SK-MEL-5 (cell line): ENCODE data around the gene ADAM22. TPM values are rescaled to one million over a fixed set of nuclear protein-coding genes. Genes with fewer than 3 reads are reported as not detected.

Source experiments
- DNase-seq: peaks from one replicate; pipeline ENCODE4 v3.0.0-alpha.2; 2016; ENCODE audit warnings: low read depth, low spot score
- in situ Hi-C: cut with HindIII; loops from 2 replicates; pipeline ENCODE4 v1.10.0; 2016; ENCODE audit warnings: low sequenced_read_pairs, high pct_unique_total_duplicates, low pct_unique_long_range_greater_than_20kb
- total RNA-seq: library from RNA; depleted of rRNA; stranded (reverse); fragments of >200 nt; shearing (Covaris generic); gene quantifications from 2 replicates; pipeline ENCODE4 v1.2.3, GENCODE V29; 2014

ADAM22 gene
- total RNA-seq, 1 experiment from 2014 or later = 5.2 TPM

- in situ Hi-C loops = no loop called here
- no peak for DNase-seq
Observed at GRCh38 chr7:88172842-88173241, 238.8 kb downstream of the ADAM22 start.

- DNase-seq = no peak
- in situ Hi-C loops = no loop called here
Observed at GRCh38 chr7:88176190-88176589, 242.1 kb downstream of the ADAM22 start.

DNA sequence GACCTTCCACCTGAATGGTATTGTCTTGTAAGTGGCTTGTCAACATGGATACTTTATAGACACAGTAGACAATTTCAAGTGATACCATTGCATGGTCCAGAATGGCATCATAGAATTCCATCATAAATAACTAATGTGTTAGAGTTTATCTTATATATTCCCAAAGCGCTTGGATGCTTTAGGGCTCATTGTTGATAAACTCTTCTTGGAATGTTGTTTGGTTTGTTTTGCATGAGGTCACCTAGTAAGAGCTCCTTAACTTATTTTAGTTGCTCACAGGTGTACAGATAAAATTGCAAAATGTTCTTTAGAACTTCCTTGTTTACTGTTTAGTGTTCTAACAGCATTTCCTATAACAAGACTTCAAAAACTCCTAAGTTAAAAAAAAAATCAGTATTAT lies 249.0 kb downstream of the ADAM22 start:
- in situ Hi-C loops = no loop called here

DNA sequence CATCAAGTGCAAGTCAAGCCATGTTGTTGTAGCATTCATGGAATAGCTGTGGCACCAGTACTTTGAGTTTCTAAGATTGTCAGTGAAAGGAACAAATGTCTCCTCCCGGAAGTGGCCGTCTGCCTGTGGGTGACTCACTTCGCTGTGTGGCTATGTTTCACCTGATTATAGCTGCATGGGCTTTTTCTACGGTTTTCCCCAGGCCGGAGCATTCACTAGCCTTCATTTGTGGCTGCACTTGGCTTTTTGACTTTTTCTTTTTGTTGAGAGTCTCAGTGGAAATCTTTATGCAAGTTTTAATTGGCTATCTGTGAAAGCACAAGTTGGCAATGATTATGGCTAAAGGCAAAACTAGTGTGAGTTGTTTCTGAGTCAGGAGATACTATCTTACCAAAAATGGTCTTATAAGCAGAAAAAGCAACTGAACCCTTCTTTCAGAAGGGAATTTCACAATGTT lies 250.8 kb downstream of the ADAM22 start:
- in situ Hi-C loops = no loop called here

More for the DNA sequence above, 249.0 kb downstream of the ADAM22 start:
- DNase-seq = no peak

GRCh38 chr7:88185650-88186049 lies 251.6 kb downstream of the ADAM22 start:
- in situ Hi-C loops = no loop called here
- DNase-seq = no peak

More for the DNA sequence above, 250.8 kb downstream of the ADAM22 start:
- peak; percentile 24 for DNase-seq

DNA sequence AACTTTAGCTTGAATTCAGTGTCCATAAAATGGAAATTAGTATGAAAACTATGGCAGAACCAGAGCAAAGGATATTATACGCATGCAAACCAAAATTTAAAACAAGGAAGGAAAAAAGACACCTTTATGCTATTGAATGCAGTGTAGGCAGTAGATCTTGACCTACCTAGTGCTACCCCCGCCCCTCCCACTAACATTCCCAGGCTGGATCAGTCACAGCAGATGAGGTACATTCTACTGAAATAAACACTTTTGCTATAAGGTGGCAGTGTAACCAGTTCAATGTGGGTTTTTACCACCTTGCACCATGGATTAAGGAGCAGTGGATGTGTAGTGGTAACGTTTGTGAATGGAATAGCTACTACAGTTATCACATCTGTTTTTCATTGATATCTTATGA lies 257.9 kb downstream of the ADAM22 start:
- no peak for DNase-seq
- in situ Hi-C loops = no loop called here

- in situ Hi-C loops = no loop called here
- DNase-seq = no peak
Observed at GRCh38 chr7:88200261-88200660, 266.2 kb downstream of the ADAM22 start.

DNA sequence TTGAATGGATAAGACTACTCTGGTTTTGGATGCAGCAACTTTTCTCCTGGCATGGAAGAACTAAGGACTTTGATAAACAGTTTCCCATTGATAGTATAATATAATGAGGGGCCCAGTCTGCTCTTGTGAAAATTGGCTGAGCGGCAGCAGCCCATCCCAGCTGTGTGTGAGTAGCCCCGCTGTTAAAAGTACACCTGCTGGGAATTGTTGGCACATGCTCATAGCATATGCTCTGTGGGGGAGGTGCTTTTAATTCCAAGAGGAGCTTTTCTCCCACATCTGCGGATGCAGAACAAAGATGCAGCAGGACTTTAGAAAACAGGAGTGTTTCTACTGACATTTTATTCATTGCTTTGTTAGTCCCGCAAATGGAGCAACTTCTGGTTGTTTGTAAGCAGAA lies 266.7 kb downstream of the ADAM22 start:
- DNase-seq = no peak
- in situ Hi-C loops = no loop called here

- DNase-seq = no peak
- in situ Hi-C loops = no loop called here
Observed at GRCh38 chr7:88201305-88201704, 267.3 kb downstream of the ADAM22 start.

DNA sequence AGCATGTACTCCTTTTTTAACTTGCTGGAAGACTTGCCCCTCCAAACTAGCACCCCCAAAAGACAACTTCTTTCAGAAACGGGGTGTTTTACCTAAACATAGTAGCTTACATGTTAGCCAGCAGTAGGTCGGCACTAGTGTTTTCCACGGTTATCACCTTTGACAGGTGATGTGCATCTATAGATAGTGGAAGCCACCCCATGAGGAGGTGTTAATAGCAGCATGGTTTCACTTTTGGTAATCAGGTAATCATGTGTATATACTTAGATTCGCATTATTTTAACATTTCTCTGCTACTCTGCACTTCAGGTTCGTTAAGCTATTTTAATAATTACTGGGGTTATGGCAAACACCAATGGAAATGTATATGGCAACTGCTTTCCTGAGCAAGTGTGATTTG lies 268.2 kb downstream of the ADAM22 start:
- DNase-seq = no peak

GRCh38 chr7:88202799-88203198 lies 268.7 kb downstream of the ADAM22 start:
- in situ Hi-C loops = no loop called here
- DNase-seq = no peak

More for the DNA sequence above, 268.2 kb downstream of the ADAM22 start:
- in situ Hi-C loops = no loop called here

GRCh38 chr7:88203401-88203800 lies 269.4 kb downstream of the ADAM22 start:
- no peak for DNase-seq
- in situ Hi-C loops = no loop called here

- in situ Hi-C loops = no loop called here
- no peak for DNase-seq
Observed at GRCh38 chr7:88204525-88205110, 270.6 kb downstream of the ADAM22 start.

DNA sequence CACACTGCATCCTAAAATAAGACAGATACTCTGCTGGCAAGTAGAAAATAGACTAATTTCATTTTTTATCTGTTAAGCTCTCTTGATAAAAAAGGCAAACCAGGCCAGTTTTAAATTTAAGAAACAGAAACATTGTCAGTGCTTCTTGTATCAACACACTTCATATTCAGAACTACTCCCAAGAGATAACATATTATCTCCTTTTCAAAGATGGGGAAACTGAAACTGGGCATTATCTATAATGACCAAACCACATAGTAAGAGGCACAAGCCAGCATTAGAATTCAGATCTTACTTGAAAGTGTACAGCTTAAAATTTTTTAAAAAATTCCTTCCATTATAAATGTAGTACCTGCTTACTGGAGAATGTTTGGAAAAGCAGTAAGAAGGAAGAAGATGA lies 271.1 kb downstream of the ADAM22 start:
- in situ Hi-C loops = no loop called here
- no peak for DNase-seq

DNA sequence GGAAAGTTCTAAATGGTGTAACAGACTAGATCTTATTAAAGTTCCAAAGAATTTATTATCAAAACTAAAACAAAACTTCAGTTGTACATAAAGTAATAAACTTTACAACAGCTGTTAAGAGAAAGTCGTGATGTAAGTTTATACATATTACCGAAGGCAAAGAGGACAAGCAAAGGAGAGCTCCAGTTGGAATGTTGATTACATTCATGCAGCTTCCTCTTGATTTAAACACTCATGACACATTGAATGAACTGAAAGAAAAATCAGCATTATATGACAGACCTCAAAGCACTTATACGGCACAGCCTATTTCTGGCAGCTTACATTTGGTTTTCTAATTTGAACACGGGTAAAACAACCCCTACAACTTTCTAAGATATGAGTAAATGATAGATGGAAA lies 272.2 kb downstream of the ADAM22 start:
- no peak for DNase-seq
- in situ Hi-C loops = no loop called here

- no peak for DNase-seq
- in situ Hi-C loops = no loop called here
Observed at GRCh38 chr7:88208521-88208920, 274.5 kb downstream of the ADAM22 start.

DNA sequence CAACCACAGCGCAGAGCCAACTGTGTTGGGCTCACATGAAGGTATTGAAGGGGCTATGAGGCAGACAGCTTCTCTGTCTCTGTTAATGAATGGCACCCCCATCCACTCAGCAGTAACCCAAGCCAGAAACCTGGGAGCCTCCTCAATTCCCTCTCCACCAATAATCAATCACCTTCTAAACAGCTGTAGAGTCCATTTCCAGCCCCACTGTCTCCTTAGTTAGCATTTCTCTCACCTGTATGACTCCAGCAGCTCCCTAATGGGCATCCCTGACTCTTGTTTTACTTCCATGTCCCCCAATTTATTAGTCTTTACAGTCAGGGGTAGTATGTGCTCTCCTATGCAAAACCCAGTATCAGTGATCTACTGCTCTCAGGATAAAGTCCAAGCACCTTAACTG lies 278.9 kb downstream of the ADAM22 start:
- no peak for DNase-seq
- in situ Hi-C loops = no loop called here

DNA sequence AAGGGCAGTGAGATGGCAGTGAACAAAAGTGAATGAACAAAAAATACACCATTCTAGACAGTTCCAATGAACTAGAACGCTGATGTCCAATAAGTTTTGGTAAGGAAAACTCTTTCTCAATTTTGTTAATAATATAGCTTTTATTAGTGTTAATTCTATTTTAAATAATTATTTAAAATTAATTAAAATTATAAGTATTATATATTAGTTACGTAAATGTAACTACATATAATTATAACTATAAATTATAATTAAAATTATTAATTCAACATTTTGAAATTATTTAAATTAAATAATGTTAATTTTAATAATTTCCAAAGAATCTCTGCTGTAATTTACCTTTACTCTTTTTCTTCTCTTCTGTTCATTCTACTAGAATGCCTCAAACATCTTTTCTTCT lies 280.4 kb downstream of the ADAM22 start:
- in situ Hi-C loops = no loop called here

DNA sequence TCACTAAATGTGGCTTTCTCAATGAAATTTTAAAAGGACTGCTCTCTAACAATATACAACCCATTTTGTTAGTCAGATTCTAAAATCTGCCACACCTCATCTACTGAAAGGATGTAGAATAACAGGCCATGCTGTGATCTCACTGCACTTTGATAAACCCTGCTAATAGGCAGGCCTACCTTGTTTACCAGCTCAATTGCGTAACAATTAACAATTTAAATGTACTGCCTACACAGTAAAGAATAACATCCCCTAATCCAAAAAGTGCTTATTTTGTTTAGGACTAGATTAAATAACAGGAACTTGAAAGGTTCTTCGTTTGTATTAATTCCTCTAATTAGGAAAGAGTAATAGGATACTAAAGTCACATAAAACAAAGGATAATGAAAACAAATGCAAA lies 281.2 kb downstream of the ADAM22 start:
- DNase-seq = no peak
- in situ Hi-C loops = no loop called here

More for the DNA sequence above, 280.4 kb downstream of the ADAM22 start:
- DNase-seq = no peak

DNA sequence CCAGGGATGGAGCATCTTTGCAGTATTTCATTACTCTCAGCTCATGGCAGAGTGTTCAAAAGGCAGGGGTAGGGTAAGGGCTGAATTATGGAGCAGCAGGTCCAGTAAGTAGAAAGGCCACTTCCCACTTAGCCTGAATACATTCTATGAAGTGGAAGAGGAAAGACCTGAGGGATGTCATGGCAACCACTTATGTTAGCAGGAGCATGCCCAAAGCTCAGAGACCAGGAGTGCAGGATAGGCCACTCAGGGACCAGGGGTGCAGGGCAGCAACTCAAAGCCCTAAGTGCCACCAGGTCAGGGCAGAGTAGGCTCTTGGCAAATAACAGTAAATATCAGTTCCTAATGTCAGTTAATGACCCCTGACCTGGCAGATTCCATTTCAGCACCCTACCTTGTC lies 282.2 kb downstream of the ADAM22 start:
- in situ Hi-C loops = no loop called here
- no peak for DNase-seq
